ENCODE data around the gene MAU2.

DNA sequence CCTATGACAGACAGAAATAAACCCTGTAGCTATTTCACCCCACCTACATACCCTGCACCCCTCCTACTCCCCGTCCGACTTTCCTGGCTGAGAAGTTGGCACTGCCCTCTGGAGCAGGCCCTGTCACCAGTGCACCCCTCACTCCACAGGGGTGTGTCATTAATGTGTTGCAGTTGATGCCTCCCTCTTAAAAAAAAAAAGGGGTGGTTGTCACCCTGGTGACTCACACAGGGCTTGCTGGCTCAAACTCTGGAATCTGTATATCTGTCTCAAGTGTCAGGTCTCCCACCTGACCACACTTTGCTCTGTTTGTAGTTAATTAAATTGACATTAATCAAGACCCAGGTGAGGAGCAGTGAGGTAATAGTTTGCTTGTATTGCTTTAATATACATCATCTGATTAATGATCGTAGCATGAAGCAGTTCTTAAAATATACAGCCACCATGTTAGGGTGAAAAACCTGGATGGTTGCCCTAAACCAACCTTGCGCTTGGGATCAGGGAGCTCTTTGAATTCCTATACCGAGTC is 82.8 kb downstream of the MAU2 start:
- TF ChIP-seq, protein P1, sequence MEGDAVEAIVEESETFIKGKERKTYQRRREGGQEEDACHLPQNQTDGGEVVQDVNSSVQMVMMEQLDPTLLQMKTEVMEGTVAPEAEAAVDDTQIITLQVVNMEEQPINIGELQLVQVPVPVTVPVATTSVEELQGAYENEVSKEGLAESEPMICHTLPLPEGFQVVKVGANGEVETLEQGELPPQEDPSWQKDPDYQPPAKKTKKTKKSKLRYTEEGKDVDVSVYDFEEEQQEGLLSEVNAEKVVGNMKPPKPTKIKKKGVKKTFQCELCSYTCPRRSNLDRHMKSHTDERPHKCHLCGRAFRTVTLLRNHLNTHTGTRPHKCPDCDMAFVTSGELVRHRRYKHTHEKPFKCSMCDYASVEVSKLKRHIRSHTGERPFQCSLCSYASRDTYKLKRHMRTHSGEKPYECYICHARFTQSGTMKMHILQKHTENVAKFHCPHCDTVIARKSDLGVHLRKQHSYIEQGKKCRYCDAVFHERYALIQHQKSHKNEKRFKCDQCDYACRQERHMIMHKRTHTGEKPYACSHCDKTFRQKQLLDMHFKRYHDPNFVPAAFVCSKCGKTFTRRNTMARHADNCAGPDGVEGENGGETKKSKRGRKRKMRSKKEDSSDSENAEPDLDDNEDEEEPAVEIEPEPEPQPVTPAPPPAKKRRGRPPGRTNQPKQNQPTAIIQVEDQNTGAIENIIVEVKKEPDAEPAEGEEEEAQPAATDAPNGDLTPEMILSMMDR (IDR thresholded peaks at IDR 0.05; ENCODE audit: low read depth, low read length), result no peak
- no peak for TF ChIP-seq EZH2phosphoT487 (IDR thresholded peaks at IDR 0.05; ENCODE audit: low read depth)

All from OCI-LY3 (cell line).